Caco-2 (cell line): ENCODE measurements around the gene ATXN1. TPM values are rescaled to one million over a fixed set of nuclear protein-coding genes. Genes with fewer than 3 reads are reported as not detected.

Experiments used
- BruUV-seq: library from RNA; stranded (reverse); fragments of 400-500 nt; replicated peaks from 2 replicates; lab custom pipeline; 2021; lab: Mats Ljungman, UMichigan
- CTCF ChIA-PET: fragments of 300-600 bp; sonication (Branson Sonifier 250); formaldehyde crosslinking; loops from one replicate; lab custom pipeline; 2022; ENCODE audit warnings: antibody characterized with exemption; lab: Charles Lee
- POLR2A ChIA-PET: fragments of 300-600 bp; sonication (Branson Sonifier 250); formaldehyde crosslinking; loops from one replicate; lab custom pipeline; 2022; ENCODE audit warnings: antibody characterized with exemption; lab: Charles Lee
- DNase-seq, 2 experiments: peaks; one replicate each; pipeline versions ENCODE4 v3.0.0 to v3.0.0-alpha.2; 2020 to 2022
- H3K27me3 ChIP-seq: replicated peaks from 2 replicates; pipeline ENCODE4 v1.6.0; 2011; ENCODE audit warnings: low read length; ENCODE audit not compliant: control insufficient read depth, insufficient read depth
- H3K36me3 ChIP-seq: 2 replicates; pipeline ENCODE4 v1.5.1; 2011; ENCODE audit warnings: low read length; ENCODE audit not compliant: control insufficient read depth, insufficient read depth
- H3K4me1 ChIP-seq: fragments of 250-450 bp; sonication (Bioruptor Pico); 2 replicates; pipeline ENCODE4 v1.5.1; 2020; ENCODE audit warnings: mild to moderate bottlenecking
- H3K4me3 ChIP-seq: 2 replicates; pipeline ENCODE4 v1.5.1; 2011; ENCODE audit warnings: low read depth, mild to moderate bottlenecking, control low read depth, low read length
- H3K9me3 ChIP-seq: fragments of 250-450 bp; sonication (Bioruptor Pico); 2 replicates; pipeline ENCODE4 v1.5.1; 2020; ENCODE audit warnings: mild to moderate bottlenecking, moderate library complexity
- H3K27ac Mint-ChIP-seq: one replicate; pipeline ENCODE4 v1.8.0; 2022; ENCODE audit warnings: mixed read lengths; ENCODE audit not compliant: unreplicated experiment
- H3K27me3 Mint-ChIP-seq: one replicate; pipeline ENCODE4 v1.8.0; 2022; ENCODE audit warnings: mixed read lengths; ENCODE audit not compliant: insufficient read depth, unreplicated experiment
- H3K36me3 Mint-ChIP-seq: one replicate; pipeline ENCODE4 v1.8.0; 2022; ENCODE audit warnings: mild to moderate bottlenecking, mixed read lengths; ENCODE audit not compliant: insufficient read depth, unreplicated experiment
- H3K4me1 Mint-ChIP-seq: one replicate; pipeline ENCODE4 v1.8.0; 2022; ENCODE audit warnings: low read depth, mixed read lengths; ENCODE audit not compliant: unreplicated experiment
- H3K4me3 Mint-ChIP-seq: one replicate; pipeline ENCODE4 v1.8.0; 2022; ENCODE audit warnings: mild to moderate bottlenecking, moderate library complexity, mixed read lengths; ENCODE audit not compliant: unreplicated experiment
- H3K9me3 Mint-ChIP-seq: one replicate; pipeline ENCODE4 v1.8.0; 2022; ENCODE audit warnings: mixed read lengths; ENCODE audit not compliant: unreplicated experiment
- CTCF ChIP-seq, 2 experiments: fragments of 200-600 bp in 1 of 2; IDR thresholded peaks; 1 replicate in 1 of 2; 2 replicates in 1 of 2; pipeline versions ENCODE4 v1.5.1 to v1.8.0; 2011 to 2022; ENCODE audit warnings: antibody characterized with exemption in 1 of 2, control low read depth in 1 of 2, inconsistent platforms in 1 of 2, low read depth in 1 of 2, low read length in 1 of 2, mild to moderate bottlenecking in 1 of 2, moderate library complexity in 1 of 2; ENCODE audit not compliant: insufficient read depth in 1 of 2, severe bottlenecking in 1 of 2, unreplicated experiment in 1 of 2
- intact Hi-C: fragments of 100-400 bp; cut with micrococcal nuclease; formaldehyde crosslinking; loops from one replicate; pipeline ENCODE4 v1.10.0; 2022; ENCODE audit not compliant: unreplicated experiment
- total RNA-seq: library from RNA; stranded (reverse); gene quantifications from 2 replicates; pipeline ENCODE4 v1.2.3, GENCODE V29; 2022

ATXN1 gene
- total RNA-seq, 1 experiment from 2014 or later = 14.2 TPM

- DNase-seq = no peak
- CTCF ChIA-PET = no interaction called here
- TF ChIP-seq CTCF (IDR thresholded peaks at IDR 0.05; ENCODE audit: insufficient read depth in 1 of 2, low read depth in 1 of 2, low read length in 1 of 2, severe bottlenecking in 1 of 2, unreplicated experiment in 1 of 2) = no peak
- H3K9me3 Mint-ChIP-seq = no peaks in the 10 kb centered on the region
- no TSS peak for BruUV-seq
- H3K27me3 ChIP-seq = no peaks in the 10 kb centered on the region
- no peaks in the 10 kb centered on the region for H3K9me3 ChIP-seq
- H3K4me3 Mint-ChIP-seq = no peak overlapping the region
- H3K4me1 Mint-ChIP-seq = no peaks in the 10 kb centered on the region
- no peaks in the 10 kb centered on the region for H3K36me3 Mint-ChIP-seq
- no peak overlapping the region for H3K27ac Mint-ChIP-seq
- H3K27me3 Mint-ChIP-seq = no peaks in the 10 kb centered on the region
- H3K4me3 ChIP-seq = no peak overlapping the region
- no peaks in the 10 kb centered on the region for H3K4me1 ChIP-seq
- intact Hi-C loops = no loop called here
- H3K36me3 ChIP-seq = no peaks in the 10 kb centered on the region
- POLR2A ChIA-PET = no interaction called here
Measured at GRCh38 chr6:16402581-16402900, 358.7 kb downstream of the ATXN1 start.

DNA sequence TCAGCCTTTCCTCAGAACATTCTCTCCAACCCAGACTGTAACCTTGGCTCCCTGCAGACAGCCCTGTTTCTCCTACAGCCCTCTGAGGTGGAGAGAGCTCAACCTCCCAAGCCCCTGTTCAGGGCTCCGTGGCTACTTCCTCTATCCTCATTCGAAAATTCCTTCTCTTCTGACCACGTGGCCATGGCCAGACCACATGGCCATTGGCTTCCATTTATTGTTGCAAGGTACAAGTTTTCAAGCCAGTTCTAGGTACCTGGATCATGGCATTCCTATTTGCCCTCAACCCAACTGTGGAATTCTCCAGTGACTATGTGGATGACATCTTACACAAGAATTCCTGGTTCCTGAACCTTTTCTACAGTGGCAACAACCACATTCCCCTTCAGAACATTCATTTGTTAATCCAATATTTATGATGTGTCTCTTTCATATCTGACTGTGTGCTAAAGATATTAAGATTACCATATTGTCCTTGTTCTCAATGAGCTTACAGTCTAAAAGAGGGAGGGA is 361.0 kb downstream of the ATXN1 start:
- Mint-ChIP-seq H3K36me3 (no peaks in the 10 kb centered on the region), H3K9me3 (no peaks in the 10 kb centered on the region), H3K27ac (no peak overlapping the region), H3K27me3 (no peaks in the 10 kb centered on the region), H3K4me1 (no peaks in the 10 kb centered on the region), H3K4me3 (no peak overlapping the region)
- TF ChIP-seq CTCF (IDR thresholded peaks at IDR 0.05; ENCODE audit: insufficient read depth in 1 of 2, low read depth in 1 of 2, low read length in 1 of 2, severe bottlenecking in 1 of 2, unreplicated experiment in 1 of 2) = no peak
- Histone ChIP-seq H3K4me1 (no peaks in the 10 kb centered on the region), H3K4me3 (no peak overlapping the region), H3K27me3 (no peaks in the 10 kb centered on the region), H3K36me3 (no peaks in the 10 kb centered on the region), H3K9me3 (no peaks in the 10 kb centered on the region)
- CTCF ChIA-PET = no interaction called here
- BruUV-seq = no TSS peak
- no peak for DNase-seq
- POLR2A ChIA-PET = no interaction called here
- intact Hi-C loops = no loop called here

- Mint-ChIP-seq H3K36me3 (no peaks in the 10 kb centered on the region), H3K27ac (no peak overlapping the region), H3K9me3 (no peaks in the 10 kb centered on the region), H3K27me3 (no peaks in the 10 kb centered on the region), H3K4me3 (no peak overlapping the region), H3K4me1 (no peaks in the 10 kb centered on the region)
- POLR2A ChIA-PET = no interaction called here
- no peak for DNase-seq
- BruUV-seq = no TSS peak
- Histone ChIP-seq H3K9me3 (no peaks in the 10 kb centered on the region), H3K4me1 (no peaks in the 10 kb centered on the region), H3K36me3 (no peaks in the 10 kb centered on the region), H3K27me3 (no peaks in the 10 kb centered on the region), H3K4me3 (no peak overlapping the region)
- intact Hi-C loops = no loop called here
- no peak for TF ChIP-seq CTCF (IDR thresholded peaks at IDR 0.05; ENCODE audit: insufficient read depth in 1 of 2, low read depth in 1 of 2, low read length in 1 of 2, severe bottlenecking in 1 of 2, unreplicated experiment in 1 of 2)
- CTCF ChIA-PET = no interaction called here
Measured at GRCh38 chr6:16399695-16400094, 361.6 kb downstream of the ATXN1 start.
